PC-9 (cell line): ENCODE data around the gene FLNC. TPM values are rescaled to one million over a fixed set of nuclear protein-coding genes. Genes with fewer than 3 reads are reported as not detected.

Source experiments
- BruUV-seq: library from RNA; stranded (reverse); fragments of 400-500 nt; replicated peaks from 2 replicates; lab custom pipeline; 2021; lab: Mats Ljungman, UMichigan
- CTCF ChIA-PET: fragments of 300-600 bp; sonication (Branson Sonifier 250); formaldehyde crosslinking; loops from one replicate; lab custom pipeline; 2022; ENCODE audit warnings: antibody characterized with exemption; lab: Charles Lee
- POLR2A ChIA-PET: fragments of 300-600 bp; sonication (Branson Sonifier 250); formaldehyde crosslinking; loops from one replicate; lab custom pipeline; 2022; ENCODE audit warnings: antibody characterized with exemption; ENCODE audit not compliant: unreplicated experiment; lab: Charles Lee
- DNase-seq, 2 experiments: peaks; one replicate each; pipeline versions ENCODE4 v3.0.0 to v3.0.0-alpha.2; 2015 to 2022; ENCODE audit warnings: mixed read lengths in 1 of 2
- H2AFZ ChIP-seq: fragments of 200-600 bp; sonication (generic); 2 replicates; pipeline ENCODE4 v1.8.1; 2017; ENCODE audit warnings: antibody characterized with exemption
- H3F3A ChIP-seq: fragments of 200-600 bp; sonication (generic); 2 replicates; pipeline ENCODE4 v1.8.1; 2017; ENCODE audit warnings: antibody characterized with exemption, mild to moderate bottlenecking, low read depth; ENCODE audit not compliant: insufficient read depth
- H3K27ac ChIP-seq: fragments of 200-600 bp; sonication (generic); 2 replicates; pipeline ENCODE4 v1.6.1; 2016; ENCODE audit warnings: mixed run types
- H3K27me3 ChIP-seq: fragments of 200-600 bp; sonication (generic); 2 replicates; pipeline ENCODE4 v1.6.1; 2016; ENCODE audit warnings: low read depth, mixed run types; ENCODE audit not compliant: insufficient read depth
- H3K36me3 ChIP-seq: fragments of 200-600 bp; sonication (generic); 2 replicates; pipeline ENCODE4 v1.6.1; 2016; ENCODE audit warnings: low read depth, mixed run types
- H3K4me1 ChIP-seq: fragments of 200-600 bp; sonication (generic); replicated peaks from 2 replicates; pipeline ENCODE4 v1.6.1; 2016; ENCODE audit warnings: mixed run types; ENCODE audit not compliant: insufficient read depth
- H3K4me2 ChIP-seq: fragments of 200-600 bp; sonication (generic); 2 replicates; pipeline ENCODE4 v1.6.1; 2017; ENCODE audit warnings: mixed run types
- H3K4me3 ChIP-seq: fragments of 200-600 bp; sonication (generic); 2 replicates; pipeline ENCODE4 v1.6.1; 2016; ENCODE audit warnings: mixed run types
- H3K79me2 ChIP-seq: fragments of 200-600 bp; sonication (generic); 2 replicates; pipeline ENCODE4 v1.6.1; 2017; ENCODE audit warnings: low read depth, mixed run types
- H3K9me2 ChIP-seq: fragments of 200-600 bp; sonication (generic); 2 replicates; pipeline ENCODE4 v1.8.1; 2017; ENCODE audit warnings: mild to moderate bottlenecking; ENCODE audit not compliant: insufficient read depth
- H3K9me3 ChIP-seq: fragments of 200-600 bp; sonication (generic); 2 replicates; pipeline ENCODE4 v1.8.1; 2016; ENCODE audit warnings: low read depth; ENCODE audit not compliant: insufficient read depth
- H4K20me1 ChIP-seq: fragments of 200-600 bp; sonication (generic); 2 replicates; pipeline ENCODE4 v1.8.1; 2017; ENCODE audit not compliant: insufficient read depth
- EZH2 ChIP-seq: fragments of 200-600 bp; sonication (generic); IDR thresholded peaks from 2 replicates; pipeline ENCODE4 v1.8.0; 2017; ENCODE audit warnings: antibody characterized with exemption, low read depth
- intact Hi-C: fragments of 100-400 bp; cut with micrococcal nuclease; formaldehyde crosslinking; loops from one replicate; pipeline ENCODE4 v1.10.0; 2022; ENCODE audit not compliant: unreplicated experiment
- total RNA-seq: library from RNA; stranded (reverse); gene quantifications from 2 replicates; pipeline ENCODE4 v1.2.3, GENCODE V29; 2021
- TF ChIP-seq, protein P1 (sequence below): fragments of 200-600 bp; sonication (generic); conservative IDR thresholded peaks from 2 replicates; pipeline ENCODE4 v1.6.1; 2017; ENCODE audit warnings: mixed run types, antibody characterized with exemption, mild to moderate bottlenecking, moderate library complexity

FLNC gene
- total RNA-seq, 1 experiment from 2014 or later: 75.5 TPM

DNA sequence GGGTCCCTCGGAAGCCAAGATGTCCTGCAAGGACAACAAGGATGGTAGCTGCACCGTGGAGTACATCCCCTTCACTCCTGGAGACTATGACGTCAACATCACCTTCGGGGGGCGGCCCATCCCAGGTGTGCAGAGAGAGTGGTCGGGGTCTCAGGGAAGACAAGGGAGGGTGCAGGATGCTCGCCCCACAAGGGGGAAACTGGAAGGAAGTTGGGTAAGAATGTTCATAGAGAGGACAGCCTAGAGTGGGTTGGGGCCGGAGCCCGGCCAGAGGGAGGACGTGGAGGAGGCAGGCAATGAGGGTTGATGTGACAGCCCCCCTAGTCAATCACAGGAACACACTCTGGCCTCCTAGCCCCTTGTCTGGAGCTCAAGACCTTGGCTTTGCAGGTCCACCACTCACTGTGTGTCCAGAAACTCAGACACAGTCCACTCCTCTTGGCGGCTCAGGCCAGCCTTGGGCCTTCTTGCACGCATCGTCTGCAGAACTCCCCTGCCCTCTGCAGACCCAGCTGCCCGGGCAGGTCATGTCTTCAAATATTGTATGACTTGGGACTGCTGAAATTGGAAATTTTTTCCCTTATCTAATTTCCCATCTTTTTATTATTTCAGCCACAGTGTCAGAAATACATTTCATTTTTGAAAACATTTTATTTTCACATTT lies 16.7 kb downstream of the FLNC start:
- Histone ChIP-seq H3K9me2 (no peaks in the 10 kb centered on the region), H2AFZ (no peak overlapping the region), H3K79me2 (no peaks in the 10 kb centered on the region), H3K27ac (no peak overlapping the region), H4K20me1 (no peaks in the 10 kb centered on the region), H3K4me1 (no peaks in the 10 kb centered on the region), H3K27me3 (no peaks in the 10 kb centered on the region), H3K36me3 (no peaks in the 10 kb centered on the region), H3K4me2 (no peak overlapping the region), H3F3A (no peaks in the 10 kb centered on the region), H3K9me3 (no peaks in the 10 kb centered on the region), H3K4me3 (no peak overlapping the region)
- ChIA-PET CTCF (no interaction called here), POLR2A (no interaction called here)
- DNase-seq: no peak
- TF ChIP-seq, protein P1, sequence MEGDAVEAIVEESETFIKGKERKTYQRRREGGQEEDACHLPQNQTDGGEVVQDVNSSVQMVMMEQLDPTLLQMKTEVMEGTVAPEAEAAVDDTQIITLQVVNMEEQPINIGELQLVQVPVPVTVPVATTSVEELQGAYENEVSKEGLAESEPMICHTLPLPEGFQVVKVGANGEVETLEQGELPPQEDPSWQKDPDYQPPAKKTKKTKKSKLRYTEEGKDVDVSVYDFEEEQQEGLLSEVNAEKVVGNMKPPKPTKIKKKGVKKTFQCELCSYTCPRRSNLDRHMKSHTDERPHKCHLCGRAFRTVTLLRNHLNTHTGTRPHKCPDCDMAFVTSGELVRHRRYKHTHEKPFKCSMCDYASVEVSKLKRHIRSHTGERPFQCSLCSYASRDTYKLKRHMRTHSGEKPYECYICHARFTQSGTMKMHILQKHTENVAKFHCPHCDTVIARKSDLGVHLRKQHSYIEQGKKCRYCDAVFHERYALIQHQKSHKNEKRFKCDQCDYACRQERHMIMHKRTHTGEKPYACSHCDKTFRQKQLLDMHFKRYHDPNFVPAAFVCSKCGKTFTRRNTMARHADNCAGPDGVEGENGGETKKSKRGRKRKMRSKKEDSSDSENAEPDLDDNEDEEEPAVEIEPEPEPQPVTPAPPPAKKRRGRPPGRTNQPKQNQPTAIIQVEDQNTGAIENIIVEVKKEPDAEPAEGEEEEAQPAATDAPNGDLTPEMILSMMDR: no peak
- no peak for TF ChIP-seq EZH2
- no TSS peak for BruUV-seq
- intact Hi-C loops: no loop called here

DNA sequence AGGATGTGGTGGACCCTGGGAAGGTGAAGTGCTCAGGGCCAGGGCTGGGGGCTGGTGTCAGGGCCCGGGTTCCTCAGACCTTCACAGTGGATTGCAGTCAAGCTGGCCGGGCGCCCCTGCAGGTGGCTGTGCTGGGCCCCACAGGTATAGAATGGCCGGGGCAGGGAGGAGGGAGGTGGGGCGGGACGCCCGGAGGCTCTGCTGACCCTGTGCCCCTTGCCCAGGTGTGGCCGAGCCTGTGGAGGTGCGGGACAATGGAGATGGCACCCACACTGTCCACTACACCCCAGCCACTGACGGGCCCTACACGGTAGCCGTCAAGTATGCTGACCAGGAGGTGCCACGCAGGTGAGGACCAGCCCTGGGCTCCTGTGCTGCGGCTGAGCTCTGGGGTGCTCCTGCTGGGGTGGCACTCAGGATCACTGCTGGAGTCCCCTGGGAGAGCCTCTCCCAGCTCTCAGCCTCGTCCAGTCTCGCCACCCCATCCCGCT lies 17.6 kb downstream of the FLNC start:
- H3K27me3 ChIP-seq: no peaks in the 10 kb centered on the region
- H3F3A ChIP-seq: no peaks in the 10 kb centered on the region
- BruUV-seq: no TSS peak
- H3K4me1 ChIP-seq: no peaks in the 10 kb centered on the region
- H3K9me3 ChIP-seq: no peaks in the 10 kb centered on the region
- TF ChIP-seq EZH2: no peak
- TF ChIP-seq, protein P1: no peak
- H3K4me3 ChIP-seq: no peak overlapping the region
- H3K36me3 ChIP-seq: no peaks in the 10 kb centered on the region
- CTCF ChIA-PET: no interaction called here
- H3K27ac ChIP-seq: no peak overlapping the region
- H2AFZ ChIP-seq: no peak overlapping the region
- no peak overlapping the region for H3K4me2 ChIP-seq
- H3K9me2 ChIP-seq: no peaks in the 10 kb centered on the region
- intact Hi-C loops: no loop called here
- no peak for DNase-seq
- POLR2A ChIA-PET: no interaction called here
- no peaks in the 10 kb centered on the region for H4K20me1 ChIP-seq
- no peaks in the 10 kb centered on the region for H3K79me2 ChIP-seq

DNA sequence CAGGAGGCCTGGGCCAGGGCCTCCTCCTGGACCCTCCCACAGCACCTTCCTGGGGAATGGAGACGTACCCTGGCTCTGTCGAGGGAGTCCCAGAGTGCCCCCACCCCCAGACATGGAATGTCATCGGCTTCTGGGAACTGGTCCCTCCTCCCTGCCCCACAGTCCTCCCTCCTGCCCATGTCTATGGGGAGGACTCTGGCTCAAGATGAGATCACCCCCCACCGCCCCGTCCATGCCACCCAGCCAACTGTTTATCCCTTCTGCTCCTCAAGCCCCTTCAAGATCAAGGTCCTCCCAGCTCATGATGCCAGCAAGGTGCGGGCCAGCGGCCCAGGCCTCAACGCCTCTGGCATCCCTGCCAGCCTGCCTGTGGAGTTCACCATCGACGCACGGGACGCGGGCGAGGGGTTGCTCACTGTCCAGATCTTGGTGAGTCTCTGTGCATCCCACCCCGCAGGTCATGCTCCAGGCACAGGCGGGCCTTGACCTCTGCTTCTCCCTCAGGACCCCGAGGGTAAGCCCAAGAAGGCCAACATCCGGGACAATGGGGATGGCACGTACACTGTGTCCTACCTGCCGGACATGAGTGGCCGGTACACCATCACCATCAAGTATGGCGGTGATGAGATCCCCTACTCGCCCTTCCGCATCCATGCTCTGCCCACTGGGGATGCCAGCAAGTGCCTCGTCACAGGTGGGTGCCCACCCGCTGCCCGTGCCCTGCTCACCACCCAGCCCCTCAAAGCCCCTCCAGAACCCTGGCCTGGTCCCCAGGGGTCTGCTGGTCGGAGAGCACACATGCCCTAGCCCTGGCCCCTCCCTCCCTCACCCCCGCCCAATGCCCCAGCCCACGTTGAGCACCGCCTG lies 18.3 kb downstream of the FLNC start:
- no TSS peak for BruUV-seq
- no peak overlapping the region for H2AFZ ChIP-seq
- no peaks in the 10 kb centered on the region for H3F3A ChIP-seq
- no peak for DNase-seq
- TF ChIP-seq, protein P1: no peak
- TF ChIP-seq EZH2: no peak
- CTCF ChIA-PET: no interaction called here
- intact Hi-C loops: no loop called here
- no peaks in the 10 kb centered on the region for H4K20me1 ChIP-seq
- H3K9me2 ChIP-seq: no peaks in the 10 kb centered on the region
- no peaks in the 10 kb centered on the region for H3K9me3 ChIP-seq
- no peak overlapping the region for H3K27ac ChIP-seq
- H3K27me3 ChIP-seq: no peaks in the 10 kb centered on the region
- no peaks in the 10 kb centered on the region for H3K36me3 ChIP-seq
- H3K79me2 ChIP-seq: no peaks in the 10 kb centered on the region
- H3K4me1 ChIP-seq: no peaks in the 10 kb centered on the region
- POLR2A ChIA-PET: no interaction called here
- no peak overlapping the region for H3K4me2 ChIP-seq
- H3K4me3 ChIP-seq: no peak overlapping the region
